Measurements from ENCODE around the gene OGDHL.
"Not testable (repeated sequence)": the region's sequence is repeated elsewhere in the genome, so short reads cannot be mapped to it uniquely, and the experiment has no call there.

The OGDHL gene

GRCh38 chr10:49740346-49741107 lies 21.6 kb downstream of the OGDHL start:
- DNase-seq (ENCODE audit: low read depth in 2 of 2): no peak

- DNase-seq (ENCODE audit: low read depth in 2 of 2): no peak
These were observed 22.7 kb downstream of the OGDHL start for GRCh38 chr10:49739426-49739825.

GRCh38 chr10:49738616-49739360 lies 23.3 kb downstream of the OGDHL start:
- no peak for DNase-seq (ENCODE audit: low read depth in 2 of 2)

GRCh38 chr10:49737474-49738201 lies 24.5 kb downstream of the OGDHL start:
- DNase-seq (ENCODE audit: low read depth in 2 of 2): no peak

- no peak for DNase-seq (ENCODE audit: low read depth in 2 of 2)
These were observed 25.5 kb downstream of the OGDHL start for GRCh38 chr10:49736564-49737113.

- DNase-seq (ENCODE audit: low read depth in 2 of 2): no peak
These were observed 26.1 kb downstream of the OGDHL start for GRCh38 chr10:49735848-49736563.

- DNase-seq (ENCODE audit: low read depth in 2 of 2): no peak
These were observed 27.0 kb downstream of the OGDHL start for GRCh38 chr10:49735161-49735560.

- no peak for DNase-seq (ENCODE audit: low read depth in 2 of 2)
These were observed 27.4 kb downstream of the OGDHL start for GRCh38 chr10:49734676-49735075.

GRCh38 chr10:49733866-49734265 lies 28.3 kb downstream of the OGDHL start:
- no peak for DNase-seq (ENCODE audit: low read depth in 2 of 2)

- DNase-seq (ENCODE audit: low read depth in 2 of 2): no peak
These were observed 35.5 kb downstream of the OGDHL start for GRCh38 chr10:49726593-49726992.

- not testable (repeated sequence) for DNase-seq (ENCODE audit: low read depth in 2 of 2)
These were observed 47.0 kb downstream of the OGDHL start for GRCh38 chr10:49715157-49715556.

GRCh38 chr10:49713266-49713665 lies 48.9 kb downstream of the OGDHL start:
- no peak for DNase-seq (ENCODE audit: low read depth in 2 of 2)

GRCh38 chr10:49711481-49711880 lies 50.6 kb downstream of the OGDHL start:
- DNase-seq (ENCODE audit: low read depth in 2 of 2): no peak

GRCh38 chr10:49710966-49711365 lies 51.2 kb downstream of the OGDHL start:
- DNase-seq (ENCODE audit: low read depth in 2 of 2): no peak

GRCh38 chr10:49709934-49710333 lies 52.2 kb downstream of the OGDHL start:
- DNase-seq (ENCODE audit: low read depth in 2 of 2): no peak

- no peak for DNase-seq (ENCODE audit: low read depth in 2 of 2)
These were observed 54.5 kb downstream of the OGDHL start for GRCh38 chr10:49707585-49707984.

- no peak for DNase-seq (ENCODE audit: low read depth in 2 of 2)
These were observed 61.1 kb downstream of the OGDHL start for GRCh38 chr10:49700997-49701396.

GRCh38 chr10:49700211-49700610 lies 61.9 kb downstream of the OGDHL start:
- DNase-seq (ENCODE audit: low read depth in 2 of 2): no peak

- no peak for DNase-seq (ENCODE audit: low read depth in 2 of 2)
These were observed 63.4 kb downstream of the OGDHL start for GRCh38 chr10:49698679-49699078.

GRCh38 chr10:49696311-49696710 lies 65.8 kb downstream of the OGDHL start:
- no peak for DNase-seq (ENCODE audit: low read depth in 2 of 2)

GRCh38 chr10:49694466-49694865 lies 67.7 kb downstream of the OGDHL start:
- DNase-seq (ENCODE audit: low read depth in 2 of 2): no peak

GRCh38 chr10:49691588-49691987 lies 70.5 kb downstream of the OGDHL start:
- no peak for DNase-seq (ENCODE audit: low read depth in 2 of 2)

Measured in stimulated activated CD4-positive, alpha-beta T cell treated with anti-CD3 and anti-CD28 coated beads, Interleukin-1b, Interleukin-23, amount 100 ng/mL, for 1 hour (primary cell).